ENCODE results near the gene TVP23B.
"Not testable (repeated sequence)": the region's sequence is repeated elsewhere in the genome, so short reads cannot be mapped to it uniquely, and the experiment has no call there.

DNA sequence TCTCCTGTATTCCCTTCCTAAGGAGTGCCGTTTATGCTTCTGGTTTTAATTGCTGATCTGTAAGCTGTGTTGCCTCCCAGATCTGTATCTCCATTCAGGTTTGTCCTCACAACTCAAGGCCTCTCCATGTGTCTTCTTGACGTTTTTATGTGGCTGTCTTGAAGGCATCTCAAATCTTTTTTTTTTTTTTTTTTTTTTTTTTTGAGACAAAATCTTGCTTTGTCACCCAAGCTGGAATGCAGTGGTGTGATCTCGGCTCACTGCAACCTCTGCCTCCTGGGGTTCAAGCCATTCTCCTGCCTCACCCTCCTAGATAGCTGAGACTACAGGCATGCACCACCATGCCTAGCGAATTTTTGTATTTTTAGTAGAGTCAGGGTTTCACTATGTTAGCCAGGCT lies 13.9 kb downstream of the TVP23B start:
- TF ChIP-seq, protein P1, sequence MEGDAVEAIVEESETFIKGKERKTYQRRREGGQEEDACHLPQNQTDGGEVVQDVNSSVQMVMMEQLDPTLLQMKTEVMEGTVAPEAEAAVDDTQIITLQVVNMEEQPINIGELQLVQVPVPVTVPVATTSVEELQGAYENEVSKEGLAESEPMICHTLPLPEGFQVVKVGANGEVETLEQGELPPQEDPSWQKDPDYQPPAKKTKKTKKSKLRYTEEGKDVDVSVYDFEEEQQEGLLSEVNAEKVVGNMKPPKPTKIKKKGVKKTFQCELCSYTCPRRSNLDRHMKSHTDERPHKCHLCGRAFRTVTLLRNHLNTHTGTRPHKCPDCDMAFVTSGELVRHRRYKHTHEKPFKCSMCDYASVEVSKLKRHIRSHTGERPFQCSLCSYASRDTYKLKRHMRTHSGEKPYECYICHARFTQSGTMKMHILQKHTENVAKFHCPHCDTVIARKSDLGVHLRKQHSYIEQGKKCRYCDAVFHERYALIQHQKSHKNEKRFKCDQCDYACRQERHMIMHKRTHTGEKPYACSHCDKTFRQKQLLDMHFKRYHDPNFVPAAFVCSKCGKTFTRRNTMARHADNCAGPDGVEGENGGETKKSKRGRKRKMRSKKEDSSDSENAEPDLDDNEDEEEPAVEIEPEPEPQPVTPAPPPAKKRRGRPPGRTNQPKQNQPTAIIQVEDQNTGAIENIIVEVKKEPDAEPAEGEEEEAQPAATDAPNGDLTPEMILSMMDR (IDR thresholded peaks at IDR 0.05): not testable (repeated sequence)
- not testable (repeated sequence) for TF ChIP-seq FOSL2 (IDR thresholded peaks at IDR 0.05; ENCODE audit: borderline replicate concordance, low read depth); JUND (IDR thresholded peaks at IDR 0.05); GATA2 (CRISPR knock-in tag; IDR thresholded peaks at IDR 0.05); GABPA (IDR thresholded peaks at IDR 0.05; ENCODE audit: low read depth); POLR2AphosphoS5 (IDR thresholded peaks at IDR 0.05; ENCODE audit: low read depth, low read length); SMC3 (IDR thresholded peaks at IDR 0.05; ENCODE audit: low read depth, low read length); RFX5 (IDR thresholded peaks at IDR 0.05; ENCODE audit: low read length); EZH2phosphoT487 (IDR thresholded peaks at IDR 0.05; ENCODE audit: borderline replicate concordance, low read depth)
- TF ChIP-seq, protein P2, sequence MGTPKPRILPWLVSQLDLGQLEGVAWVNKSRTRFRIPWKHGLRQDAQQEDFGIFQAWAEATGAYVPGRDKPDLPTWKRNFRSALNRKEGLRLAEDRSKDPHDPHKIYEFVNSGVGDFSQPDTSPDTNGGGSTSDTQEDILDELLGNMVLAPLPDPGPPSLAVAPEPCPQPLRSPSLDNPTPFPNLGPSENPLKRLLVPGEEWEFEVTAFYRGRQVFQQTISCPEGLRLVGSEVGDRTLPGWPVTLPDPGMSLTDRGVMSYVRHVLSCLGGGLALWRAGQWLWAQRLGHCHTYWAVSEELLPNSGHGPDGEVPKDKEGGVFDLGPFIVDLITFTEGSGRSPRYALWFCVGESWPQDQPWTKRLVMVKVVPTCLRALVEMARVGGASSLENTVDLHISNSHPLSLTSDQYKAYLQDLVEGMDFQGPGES (IDR thresholded peaks at IDR 0.05; ENCODE audit: low read depth, low read length): not testable (repeated sequence)
- TF ChIP-seq, protein P3, sequence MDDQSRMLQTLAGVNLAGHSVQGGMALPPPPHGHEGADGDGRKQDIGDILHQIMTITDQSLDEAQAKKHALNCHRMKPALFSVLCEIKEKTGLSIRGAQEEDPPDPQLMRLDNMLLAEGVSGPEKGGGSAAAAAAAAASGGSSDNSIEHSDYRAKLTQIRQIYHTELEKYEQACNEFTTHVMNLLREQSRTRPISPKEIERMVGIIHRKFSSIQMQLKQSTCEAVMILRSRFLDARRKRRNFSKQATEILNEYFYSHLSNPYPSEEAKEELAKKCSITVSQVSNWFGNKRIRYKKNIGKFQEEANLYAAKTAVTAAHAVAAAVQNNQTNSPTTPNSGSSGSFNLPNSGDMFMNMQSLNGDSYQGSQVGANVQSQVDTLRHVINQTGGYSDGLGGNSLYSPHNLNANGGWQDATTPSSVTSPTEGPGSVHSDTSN (IDR thresholded peaks at IDR 0.05): not testable (repeated sequence)
- TF ChIP-seq, protein P4, sequence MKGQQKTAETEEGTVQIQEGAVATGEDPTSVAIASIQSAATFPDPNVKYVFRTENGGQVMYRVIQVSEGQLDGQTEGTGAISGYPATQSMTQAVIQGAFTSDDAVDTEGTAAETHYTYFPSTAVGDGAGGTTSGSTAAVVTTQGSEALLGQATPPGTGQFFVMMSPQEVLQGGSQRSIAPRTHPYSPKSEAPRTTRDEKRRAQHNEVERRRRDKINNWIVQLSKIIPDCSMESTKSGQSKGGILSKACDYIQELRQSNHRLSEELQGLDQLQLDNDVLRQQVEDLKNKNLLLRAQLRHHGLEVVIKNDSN (IDR thresholded peaks at IDR 0.05; ENCODE audit: borderline replicate concordance, low read depth): not testable (repeated sequence)
